Right kidney (tissue), 9 donors: ENCODE results near the gene CKMT1A.
"Not testable (repeated sequence)": the region's sequence is repeated elsewhere in the genome, so short reads cannot be mapped to it uniquely, and the experiment has no call there.

ENCODE experiments used
- DNase-seq: peaks from one replicate; pipeline ENCODE4 v3.0.0-alpha.2; 2016
- long read RNA-seq, 8 donors: transcript quantifications; one replicate each; lab custom pipeline, GENCODE V29; 2026

CKMT1A gene
- long read RNA-seq, donor 1, partial matches to known transcripts: 0 of 1 reads
- long read RNA-seq, donor 1, other reads (novel, unspliced or antisense): 0 of 1 reads
- long read RNA-seq, donor 2: 0 reads
- long read RNA-seq, donor 3: 0 reads
- long read RNA-seq, donor 4: 0 reads
- long read RNA-seq, donor 5, partial matches to known transcripts: 0 of 2 reads
- long read RNA-seq, donor 5, other reads (novel, unspliced or antisense): 0 of 2 reads
- long read RNA-seq, donor 6, partial matches to known transcripts: 0 of 2 reads
- long read RNA-seq, donor 6, other reads (novel, unspliced or antisense): 0 of 2 reads
- long read RNA-seq, donor 7: 0 reads
- long read RNA-seq, donor 8, partial matches to known transcripts: 0 of 1 reads
- long read RNA-seq, donor 8, other reads (novel, unspliced or antisense): 0 of 1 reads

DNA sequence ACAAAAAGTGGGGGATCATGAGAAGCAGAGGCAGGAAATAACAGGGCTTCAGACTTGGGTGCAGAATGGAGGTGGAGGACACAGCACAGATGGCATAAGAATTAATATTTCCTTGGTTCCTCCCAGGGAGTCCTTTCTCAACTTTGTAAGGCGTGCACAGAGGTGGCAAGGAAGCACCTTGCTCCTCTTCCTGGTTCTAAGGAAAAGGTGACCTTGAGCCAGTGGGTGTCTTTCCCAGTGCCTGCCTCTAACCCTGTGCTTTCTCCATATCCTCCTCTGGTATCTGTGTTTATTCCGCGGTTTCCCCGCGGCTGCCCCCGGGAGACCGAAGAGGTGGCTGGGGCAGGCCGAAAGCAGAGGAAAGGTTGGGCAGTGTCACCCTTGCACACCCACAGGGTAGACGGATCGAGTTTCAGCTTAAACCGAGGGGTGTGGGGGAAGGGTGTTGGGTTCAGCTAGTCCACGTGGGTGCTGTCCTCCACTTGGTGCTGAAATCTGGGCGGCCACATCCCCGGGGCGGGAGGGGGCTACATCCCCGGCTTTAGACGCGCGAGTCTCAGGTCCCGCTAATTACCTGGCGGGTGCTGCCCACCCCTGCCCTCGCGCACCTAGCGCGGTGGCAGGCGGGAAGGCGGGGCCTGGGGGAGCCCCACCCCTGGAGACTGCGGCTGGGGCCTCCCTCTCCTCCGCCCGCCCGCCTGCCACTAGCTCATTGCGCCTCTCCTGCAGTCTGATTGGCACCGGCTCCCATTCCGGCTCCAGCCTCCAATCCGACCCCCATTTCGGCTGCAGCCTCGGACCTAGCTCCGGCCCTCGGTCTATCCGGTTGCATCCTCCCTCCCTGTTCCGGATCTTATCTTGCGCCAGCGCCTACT lies at the start of gene CKMT1A:
Gene CKMT1A (plus strand): TSS at position 712 of the 875 bp plus-strand sequence. CDS start 192 bp downstream, outside the sequence.
- not testable (repeated sequence) for DNase-seq

DNA sequence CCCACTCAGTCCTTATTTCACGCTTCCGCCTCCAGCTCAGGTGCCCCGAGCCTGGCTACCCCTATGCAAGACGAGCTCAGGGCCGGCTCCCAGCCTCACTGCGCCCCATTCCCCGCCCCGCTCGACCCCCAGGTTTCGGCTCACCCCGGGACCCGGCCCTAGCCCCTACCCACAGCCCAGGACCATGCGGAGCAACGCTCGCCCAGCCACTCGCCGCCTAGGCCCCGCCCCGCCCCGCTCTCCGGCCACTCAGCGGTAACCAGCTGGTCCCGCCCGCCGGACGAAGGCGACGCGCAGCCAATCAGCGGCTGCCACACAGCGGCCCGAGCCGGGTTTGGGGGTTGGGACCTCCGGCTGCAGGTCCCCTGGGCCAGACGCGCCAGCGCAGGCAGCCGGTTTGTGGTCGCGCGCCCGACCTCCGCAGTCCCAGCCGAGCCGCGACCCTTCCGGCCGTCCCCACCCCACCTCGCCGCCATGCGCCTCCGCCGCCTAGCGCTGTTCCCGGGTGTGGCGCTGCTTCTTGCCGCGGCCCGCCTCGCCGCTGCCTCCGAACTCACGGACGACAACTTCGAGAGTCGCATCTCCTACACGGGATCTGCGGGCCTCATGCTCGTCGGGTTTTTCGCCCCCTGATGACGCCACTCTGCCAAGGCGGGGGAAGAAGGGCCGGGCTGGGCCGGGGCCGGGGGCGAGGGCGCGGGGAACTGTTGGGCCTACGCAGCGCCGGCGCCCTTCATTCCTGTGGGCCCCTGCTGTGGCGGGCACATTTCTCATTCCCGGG lies 44.8 kb upstream of the CKMT1A start, which contains the start of gene CATSPER2:
Gene CATSPER2 (minus strand): TSS at position 196 of the 781 bp plus-strand sequence. CDS start 783 bp downstream, outside the sequence.
- DNase-seq: no peak

GRCh38 chr15:43649430-43649926 lies 44.2 kb upstream of the CKMT1A start:
- not testable (repeated sequence) for DNase-seq

DNA sequence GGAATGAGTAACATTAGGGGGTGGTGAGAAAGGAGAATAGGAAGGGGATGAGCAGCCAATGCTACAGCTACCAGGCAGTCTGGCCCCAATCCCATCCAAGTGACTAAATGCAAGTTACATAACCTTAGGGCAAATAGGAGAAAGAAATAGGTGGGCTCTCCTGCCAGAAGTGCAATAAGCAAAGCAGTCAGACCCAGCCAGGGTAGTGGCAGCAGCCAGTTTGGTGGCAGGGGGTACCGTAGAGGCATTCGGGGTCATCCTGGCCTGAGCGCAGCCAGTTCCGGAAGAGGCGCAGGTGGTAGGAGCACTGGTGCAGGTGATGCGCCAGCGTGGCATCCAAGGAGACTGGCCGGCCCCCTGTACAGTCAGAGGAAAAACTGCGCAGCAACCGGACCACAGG lies 33.9 kb upstream of the CKMT1A start:
- DNase-seq: not testable (repeated sequence)

DNA sequence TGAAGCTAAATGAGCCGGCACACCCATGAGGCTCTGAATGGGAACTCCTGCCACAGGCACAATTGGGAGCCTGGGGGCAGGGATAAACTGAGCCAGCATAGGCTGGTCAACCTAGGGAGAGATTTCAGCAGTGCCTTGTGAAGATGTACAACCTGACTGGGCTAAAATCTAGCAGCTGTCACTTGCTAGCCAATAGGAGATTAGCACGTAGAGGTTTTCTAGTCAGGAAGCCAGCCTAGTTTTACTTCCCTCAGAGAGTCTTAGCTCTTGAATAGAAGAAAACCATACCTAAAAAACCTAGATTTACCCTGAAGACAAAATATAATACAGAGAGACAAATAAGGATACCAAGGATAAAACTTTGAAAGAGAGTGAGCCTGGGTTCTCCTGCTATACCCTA lies 31.4 kb upstream of the CKMT1A start:
- not testable (repeated sequence) for DNase-seq

GRCh38 chr15:43663333-43663732 lies 30.3 kb upstream of the CKMT1A start:
- not testable (repeated sequence) for DNase-seq

DNA sequence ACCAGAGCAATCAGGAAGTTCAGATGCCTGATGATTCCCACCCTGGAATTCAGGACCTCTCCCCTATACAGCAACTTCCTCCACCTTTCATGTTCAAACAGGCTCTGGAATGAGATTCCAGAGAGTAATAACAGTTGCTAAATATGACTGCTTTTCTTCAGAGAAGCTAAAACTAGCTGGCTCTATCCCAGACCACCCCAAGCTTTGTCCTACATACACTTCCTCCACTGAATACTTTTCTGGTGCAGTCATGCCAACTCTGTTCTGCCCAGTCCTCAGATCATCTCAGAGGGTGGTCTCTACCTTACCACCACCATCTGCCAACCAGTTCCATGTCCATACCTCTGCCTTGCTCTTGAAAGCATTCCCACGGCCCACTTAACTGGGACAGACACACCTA lies 27.5 kb upstream of the CKMT1A start:
- DNase-seq: not testable (repeated sequence)

DNA sequence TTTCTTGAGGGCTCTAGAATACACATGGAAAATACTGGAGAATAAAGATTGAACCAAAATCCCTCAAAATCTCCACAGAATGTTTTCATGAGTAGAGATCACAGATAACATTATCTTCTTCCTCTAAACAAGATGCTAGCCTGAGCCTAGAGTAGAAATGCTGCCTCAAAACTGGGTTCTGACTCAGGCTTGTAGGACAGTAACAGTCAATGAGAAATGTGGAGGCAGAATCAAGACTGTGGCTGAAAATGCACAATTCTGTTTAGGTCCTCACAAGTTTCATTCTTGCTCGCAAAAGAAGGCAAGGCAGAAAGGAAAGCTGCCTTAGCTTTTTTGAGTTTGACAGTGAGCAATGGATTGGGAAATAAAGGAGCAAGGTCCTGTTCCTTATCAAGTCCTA lies 19.5 kb upstream of the CKMT1A start:
- DNase-seq: not testable (repeated sequence)

DNA sequence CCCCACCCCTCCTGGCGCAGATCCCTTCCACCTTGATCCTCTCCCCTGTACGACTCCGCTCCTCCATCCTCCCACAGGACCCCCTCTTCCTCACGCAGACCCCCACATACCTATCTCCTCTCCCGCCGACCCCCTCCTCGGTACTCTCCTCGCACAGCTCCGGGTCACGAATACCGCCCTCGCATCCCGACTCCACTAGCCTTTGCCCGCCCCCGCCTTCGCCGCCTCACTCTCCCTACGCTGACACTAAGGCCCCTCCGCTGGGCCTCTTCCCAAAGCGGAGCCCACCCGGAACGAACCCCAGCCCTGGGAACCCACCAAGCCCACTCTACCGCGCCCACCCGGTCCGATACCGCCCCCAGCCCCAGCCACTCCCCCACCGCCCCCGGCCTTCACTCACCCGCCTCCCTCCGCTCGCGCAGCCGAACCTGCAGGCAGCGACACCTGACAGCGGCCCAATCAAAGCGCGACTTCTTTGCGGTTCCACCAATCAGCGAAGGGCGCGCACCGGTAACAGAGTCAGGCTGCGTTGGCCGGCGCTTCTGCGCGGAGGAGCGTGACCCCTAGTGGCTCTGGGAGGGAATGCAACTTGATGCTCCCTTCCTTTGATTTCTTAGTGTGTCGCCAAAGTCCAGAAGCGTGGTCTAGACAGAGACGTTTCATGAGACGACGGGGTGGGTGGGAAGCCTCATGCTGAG lies 3.9 kb upstream of the CKMT1A start:
- DNase-seq: not testable (repeated sequence)

- DNase-seq: not testable (repeated sequence)
These were observed 980 bp upstream of the CKMT1A start for GRCh38 chr15:43692679-43693078.

- no peak for DNase-seq
These were observed 8.5 kb downstream of the CKMT1A start for GRCh38 chr15:43702174-43702573.

GRCh38 chr15:43702701-43703424 lies 9.2 kb downstream of the CKMT1A start:
- no peak for DNase-seq

GRCh38 chr15:43710431-43711131 lies 16.9 kb downstream of the CKMT1A start:
- not testable (repeated sequence) for DNase-seq

DNA sequence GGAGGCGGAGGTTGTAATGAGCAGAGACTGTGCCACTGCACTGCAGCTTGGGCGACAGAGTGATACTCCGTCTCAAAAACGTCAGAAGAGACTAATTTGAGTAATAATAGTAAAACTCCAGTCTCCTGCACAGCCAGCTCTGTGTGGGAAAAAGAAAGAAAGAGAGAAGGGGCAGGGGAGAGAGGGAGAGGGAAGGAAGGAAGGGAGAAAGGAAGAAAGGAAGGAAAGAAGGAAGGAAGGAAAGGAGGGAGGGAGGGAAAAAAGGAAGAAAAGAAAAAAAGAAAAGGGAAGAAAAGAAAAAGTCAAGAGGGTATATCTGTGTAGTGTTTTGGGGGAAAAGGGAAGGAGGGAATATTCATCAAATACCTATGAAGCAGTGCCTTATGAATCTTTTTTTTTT lies 29.5 kb downstream of the CKMT1A start:
- no peak for DNase-seq

DNA sequence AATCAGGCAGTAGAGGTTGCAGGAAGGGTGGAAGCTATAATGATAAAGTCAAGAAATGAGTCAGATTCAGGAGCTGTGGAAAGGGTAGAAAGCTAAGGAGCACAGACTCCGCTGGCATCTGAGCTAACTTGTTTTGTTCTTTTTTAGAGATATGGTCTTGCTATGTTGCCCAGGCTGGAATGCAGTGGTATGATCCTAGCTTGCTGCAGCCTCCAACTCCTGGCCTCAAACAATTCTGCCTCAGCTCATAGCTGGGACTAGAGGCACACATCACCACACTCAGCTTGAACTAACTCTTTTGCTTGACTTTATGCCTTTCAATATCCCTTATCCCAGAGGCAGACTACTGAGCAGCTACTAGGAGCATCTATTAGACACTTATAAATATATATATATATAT lies 32.6 kb downstream of the CKMT1A start:
- DNase-seq: not testable (repeated sequence)

DNA sequence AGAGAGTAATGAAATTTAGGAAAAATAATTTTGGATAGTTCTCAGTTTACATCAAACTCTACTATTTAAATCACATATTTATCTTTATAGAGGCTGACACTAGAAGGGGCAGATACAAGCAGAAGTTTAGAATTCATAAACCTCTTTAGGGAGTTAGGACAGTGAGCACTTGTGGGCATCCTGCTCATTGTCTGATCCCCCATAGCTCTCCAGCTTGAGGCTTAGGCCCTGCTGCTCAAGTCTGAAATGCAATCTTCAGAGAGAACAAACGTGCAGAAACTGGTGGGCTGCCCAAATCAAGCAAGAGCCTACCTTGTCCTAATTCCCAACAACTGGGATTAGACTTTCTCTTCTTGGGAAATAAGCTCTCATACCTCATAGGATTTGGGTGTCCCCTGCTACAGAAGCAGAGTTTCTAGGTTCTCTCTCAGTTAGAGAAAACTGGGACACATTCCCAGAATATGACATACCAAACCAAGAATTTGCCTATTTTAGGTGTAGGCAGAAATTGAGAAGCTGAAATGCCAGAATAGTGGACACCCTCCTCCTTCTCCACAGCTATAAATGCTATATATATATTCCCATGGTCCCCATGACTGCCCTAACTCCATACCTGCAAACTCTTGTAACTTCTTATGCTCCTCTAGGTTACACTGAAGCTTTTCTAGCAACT lies 34.5 kb downstream of the CKMT1A start:
- DNase-seq: not testable (repeated sequence)

GRCh38 chr15:43735416-43735815 lies 41.8 kb downstream of the CKMT1A start:
- DNase-seq: no peak

- peak; percentile 92 for DNase-seq
These were observed 52.7 kb downstream of the CKMT1A start, which contains the start of gene PDIA3 for GRCh38 chr15:43746245-43746902. TSS of gene PDIA3 (plus strand) at chr15:43746438. CDS start at chr15:43746540, 102 bp downstream.

DNA sequence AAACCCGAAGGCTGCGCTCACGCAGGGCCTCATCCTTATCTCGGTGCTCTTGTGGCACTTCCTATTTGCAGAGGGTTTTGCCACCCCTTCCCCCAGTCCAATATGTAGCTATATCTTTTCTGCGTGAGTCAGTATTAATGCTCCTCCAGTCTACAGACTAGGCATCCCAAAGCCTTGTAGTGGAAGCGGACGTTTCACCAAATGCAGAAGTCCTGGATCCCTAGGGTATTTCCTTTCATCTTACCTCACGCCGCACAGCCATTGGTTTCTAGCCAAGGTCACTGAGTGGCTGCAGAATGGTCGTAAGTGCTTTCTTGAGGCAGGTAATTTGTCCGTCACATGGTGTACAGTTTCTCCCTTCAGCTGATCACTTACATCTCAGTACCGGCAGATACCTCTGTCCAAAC lies 53.2 kb downstream of the CKMT1A start:
- not testable (repeated sequence) for DNase-seq
